ENCODE measurements around the gene CIRBP.

GRCh38 chr19:1235625-1236538 lies 33.2 kb upstream of the CIRBP start:
- TF ChIP-seq POLR2A (IDR thresholded peaks at IDR 0.05) = no peak
- TF ChIP-seq POLR2AphosphoS5 (IDR thresholded peaks at IDR 0.05) = no peak
- no peak for TF ChIP-seq CTCF (IDR thresholded peaks at IDR 0.05)
